Mesenchymal stem cell (in vitro differentiated cells and primary cell): ENCODE data around the gene INPP4A.

Experiments used
- DNase-seq: peaks from one replicate; pipeline ENCODE4 v3.0.0-alpha.2; 2013
- H2AFZ ChIP-seq: one replicate; pipeline ENCODE4 v1.6.1; 2013; ENCODE audit warnings: low read depth, mild to moderate bottlenecking, control low read depth, inconsistent platforms, low read length, moderate library complexity
- H2AK5ac ChIP-seq: 2 replicates; pipeline ENCODE4 v1.6.1; 2013; ENCODE audit warnings: low read length, moderate library complexity, mild to moderate bottlenecking, inconsistent platforms; ENCODE audit not compliant: severe bottlenecking
- H2BK120ac ChIP-seq: one replicate; pipeline ENCODE4 v1.6.1; 2013; ENCODE audit warnings: low read depth, mild to moderate bottlenecking, inconsistent platforms, low read length, moderate library complexity
- H2BK12ac ChIP-seq, 2 experiments: one replicate each; pipeline ENCODE4 v1.6.1; 2013; ENCODE audit warnings: inconsistent platforms in 2 of 2, low read length in 2 of 2, mild to moderate bottlenecking in 2 of 2, moderate library complexity in 2 of 2, control low read depth in 1 of 2
- H2BK15ac ChIP-seq: one replicate; pipeline ENCODE4 v1.6.1; 2013; ENCODE audit warnings: mild to moderate bottlenecking, low read depth, inconsistent platforms; ENCODE audit not compliant: poor library complexity, severe bottlenecking
- H2BK5ac ChIP-seq: 2 replicates; pipeline ENCODE4 v1.6.1; 2013; ENCODE audit warnings: low read depth, mild to moderate bottlenecking, low read length, control low read depth, inconsistent platforms; ENCODE audit not compliant: poor library complexity, severe bottlenecking
- H3K14ac ChIP-seq, 2 experiments: one replicate each; pipeline ENCODE4 v1.6.1; 2013; ENCODE audit warnings: inconsistent platforms in 2 of 2, low read length in 2 of 2, control low read depth in 1 of 2, mild to moderate bottlenecking in 1 of 2, moderate library complexity in 1 of 2
- H3K18ac ChIP-seq, 2 experiments: one replicate each; pipeline ENCODE4 v1.6.1; 2013; ENCODE audit warnings: inconsistent platforms in 2 of 2, low read length in 2 of 2, control low read depth in 1 of 2, low read depth in 1 of 2, mild to moderate bottlenecking in 1 of 2
- H3K23ac ChIP-seq, 2 experiments: one replicate each; pipeline ENCODE4 v1.6.1; 2013; ENCODE audit warnings: inconsistent platforms in 2 of 2, low read length in 2 of 2, mild to moderate bottlenecking in 2 of 2, moderate library complexity in 2 of 2, control low read depth in 1 of 2
- H3K27ac ChIP-seq: 2 replicates; pipeline ENCODE4 v1.5.1; 2013; ENCODE audit warnings: mild to moderate bottlenecking, moderate library complexity, low read length, control low read depth, inconsistent platforms; ENCODE audit not compliant: poor library complexity, severe bottlenecking
- H3K27me3 ChIP-seq, 2 experiments: 2 replicates each; pipeline versions ENCODE4 v1.6.1 to v1.7.0; 2013; ENCODE audit warnings: low read length in 2 of 2, mild to moderate bottlenecking in 2 of 2, moderate library complexity in 2 of 2, control low read depth in 1 of 2, inconsistent platforms in 1 of 2; ENCODE audit not compliant: control insufficient read depth in 1 of 2, insufficient read depth in 1 of 2
- H3K36me3 ChIP-seq, 2 experiments: 2 replicates each; pipeline versions ENCODE4 v1.6.1 to v1.7.0; 2013; ENCODE audit warnings: low read length in 2 of 2, control low read depth in 1 of 2, inconsistent platforms in 1 of 2, low read depth in 1 of 2, mild to moderate bottlenecking in 1 of 2; ENCODE audit not compliant: insufficient read depth in 2 of 2, control insufficient read depth in 1 of 2
- H3K4ac ChIP-seq, 2 experiments: one replicate each; pipeline ENCODE4 v1.6.1; 2013; ENCODE audit warnings: inconsistent platforms in 2 of 2, low read length in 2 of 2, mild to moderate bottlenecking in 2 of 2, moderate library complexity in 2 of 2, control low read depth in 1 of 2, low read depth in 1 of 2
- H3K4me1 ChIP-seq: 2 replicates; pipeline ENCODE4 v1.6.1; 2013; ENCODE audit warnings: low read depth, low read length, control low read depth; ENCODE audit not compliant: control insufficient read depth, insufficient read depth
- H3K4me2 ChIP-seq: 2 replicates; pipeline ENCODE4 v1.6.1; 2013; ENCODE audit warnings: low read length, mild to moderate bottlenecking, inconsistent platforms; ENCODE audit not compliant: poor library complexity, severe bottlenecking
- H3K4me3 ChIP-seq, 2 experiments: 2 replicates each; pipeline versions ENCODE4 v1.5.1 to v1.7.0; 2013; ENCODE audit warnings: low read length in 2 of 2, mild to moderate bottlenecking in 2 of 2, control low read depth in 1 of 2, low read depth in 1 of 2; ENCODE audit not compliant: insufficient read depth in 1 of 2
- H3K79me1 ChIP-seq: replicated peaks from 2 replicates; pipeline ENCODE4 v1.6.1; 2013; ENCODE audit warnings: mild to moderate bottlenecking, control low read depth, low read length, inconsistent platforms; ENCODE audit not compliant: poor library complexity, severe bottlenecking
- H3K9ac ChIP-seq: 2 replicates; pipeline ENCODE4 v1.7.0; 2013; ENCODE audit warnings: mild to moderate bottlenecking, low read length, moderate library complexity
- H3K9me3 ChIP-seq: 2 replicates; pipeline ENCODE4 v1.7.0; 2013; ENCODE audit warnings: mild to moderate bottlenecking, low read length; ENCODE audit not compliant: control insufficient read depth
- H4K8ac ChIP-seq: one replicate; pipeline ENCODE4 v1.6.1; 2013; ENCODE audit warnings: inconsistent platforms, mild to moderate bottlenecking, low read length, moderate library complexity
- H4K91ac ChIP-seq: one replicate; pipeline ENCODE4 v1.6.1; 2013; ENCODE audit warnings: mild to moderate bottlenecking, low read length, inconsistent platforms
- WGBS: methylation state at CpG from one replicate; pipeline ENCODE4 v1.1.7; 2013; ENCODE audit warnings: mixed read lengths; 5-methylcytosine and 5-hydroxymethylcytosine counted together

INPP4A gene

DNA sequence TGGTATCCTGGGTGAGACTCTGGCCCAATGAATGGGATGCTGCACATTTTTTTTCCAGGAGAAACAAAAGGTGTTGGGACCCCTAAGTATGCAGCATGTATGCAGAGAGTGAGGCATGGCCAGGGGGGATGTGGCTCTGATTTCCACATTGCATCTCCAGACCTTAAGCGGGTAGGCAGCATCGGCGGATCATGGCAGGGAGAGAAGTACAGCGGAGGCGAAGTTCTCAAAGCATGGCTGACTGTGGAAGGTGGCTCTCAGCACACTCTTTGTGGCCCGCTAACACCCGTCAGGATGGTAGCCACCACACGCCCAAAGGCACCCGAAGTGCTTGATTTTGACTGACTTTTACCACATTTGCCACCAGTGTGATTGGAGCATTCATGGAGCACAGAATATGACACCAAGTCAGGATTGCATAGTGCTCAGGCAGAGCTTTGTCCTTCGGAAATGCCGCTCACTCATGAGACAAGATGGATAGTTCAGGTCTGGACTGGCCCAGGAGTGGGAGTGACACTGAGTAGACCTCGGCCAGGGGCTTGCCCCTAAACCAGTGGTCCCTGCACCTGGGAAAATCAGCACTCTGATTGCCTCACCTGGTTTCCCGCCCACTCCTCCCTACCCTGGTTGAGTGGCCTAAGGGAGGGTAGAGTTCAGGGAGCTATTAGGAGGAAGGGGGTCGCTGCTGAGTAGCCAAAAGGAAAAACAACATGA, 14.2 kb downstream of the INPP4A start:
- Histone ChIP-seq H3K9ac (no peak overlapping the region), H2BK120ac (no peak overlapping the region)

DNA sequence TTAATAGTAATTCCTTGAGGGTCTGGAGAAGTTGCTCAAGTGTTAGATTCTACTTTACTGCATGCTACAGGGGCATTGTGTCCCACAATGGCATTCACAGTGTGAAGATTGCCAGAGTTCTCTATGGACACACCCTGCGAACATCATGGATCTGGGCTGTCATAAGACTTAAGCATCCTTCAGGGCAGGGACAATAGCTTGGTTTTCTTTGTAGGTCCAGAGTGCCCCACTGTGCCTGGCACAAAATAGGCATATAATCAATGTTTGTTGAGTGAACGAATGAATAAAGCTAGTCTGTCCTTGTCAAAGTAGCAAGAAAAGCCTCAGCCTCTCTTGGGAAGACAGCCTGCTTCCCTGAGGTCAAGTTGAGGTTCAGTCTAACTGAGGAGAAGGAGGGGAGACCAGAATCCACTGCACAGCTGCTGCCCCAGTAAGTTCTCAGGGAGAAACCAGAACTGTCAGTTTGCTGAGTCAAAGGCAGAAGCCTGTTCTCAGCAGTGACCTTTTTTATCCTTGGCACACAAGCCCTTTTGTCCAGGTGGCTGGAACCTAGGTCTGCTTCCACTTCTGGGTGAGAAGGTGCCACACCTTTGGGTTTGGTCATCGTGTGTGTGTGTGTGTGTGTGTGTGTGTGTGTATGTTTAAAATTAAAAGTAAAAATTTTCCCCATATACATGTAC, 15.0 kb downstream of the INPP4A start:
- Histone ChIP-seq H2BK12ac (no peak overlapping the region), H2BK15ac (no peak overlapping the region), H3K79me1 (peaks cover 45% of the 10 kb centered on the region), H3K27ac (no peak overlapping the region), H3K4me3 (no peak overlapping the region), H3K4ac (no peak overlapping the region), H3K36me3 (peaks cover 4 to 11% of the 10 kb centered on the region in 2 experiments), H3K18ac (peak overlapping the region in 1 of 2 experiments; percentile 32), H2AFZ (no peak overlapping the region), H2BK5ac (no peak overlapping the region), H2BK120ac (no peak overlapping the region), H3K14ac (no peak overlapping the region), H3K4me1 (peaks cover 6% of the 10 kb centered on the region), H3K23ac (no peak overlapping the region), H3K9me3 (no peaks in the 10 kb centered on the region), H3K9ac (no peak overlapping the region), H4K91ac (no peak overlapping the region), H2AK5ac (no peak overlapping the region), H4K8ac (no peak overlapping the region), H3K4me2 (no peak overlapping the region), H3K27me3 (no peaks in the 10 kb centered on the region)
- peak; percentile 52 for DNase-seq
- WGBS = 90% methylated on average over 2 of the region's 3 CpGs

More for the DNA sequence above, 14.2 kb downstream of the INPP4A start:
- no peaks in the 10 kb centered on the region for H3K27me3 ChIP-seq
- no peak overlapping the region for H2BK5ac ChIP-seq
- H2BK12ac ChIP-seq = peak overlapping the region; percentile 11 to 89
- H3K23ac ChIP-seq = no peak overlapping the region
- H3K36me3 ChIP-seq = peaks cover 4 to 11% of the 10 kb centered on the region in 2 experiments
- H3K4me1 ChIP-seq = peaks cover 10% of the 10 kb centered on the region
- H3K9me3 ChIP-seq = no peaks in the 10 kb centered on the region
- H4K91ac ChIP-seq = peak overlapping the region; percentile 30
- H2BK15ac ChIP-seq = no peak overlapping the region
- no peak overlapping the region for H3K18ac ChIP-seq
- no peak overlapping the region for H3K4me3 ChIP-seq
- no peak overlapping the region for H2AFZ ChIP-seq
- 97% methylated on average over 13 of the region's 14 CpGs for WGBS
- H4K8ac ChIP-seq = peak overlapping the region; percentile 28
- no peak overlapping the region for H3K4me2 ChIP-seq
- no peak overlapping the region for H2AK5ac ChIP-seq
- H3K14ac ChIP-seq = no peak overlapping the region
- H3K4ac ChIP-seq = no peak overlapping the region
- peaks cover 39% of the 10 kb centered on the region for H3K79me1 ChIP-seq
- DNase-seq = no peak
- H3K27ac ChIP-seq = no peak overlapping the region

DNA sequence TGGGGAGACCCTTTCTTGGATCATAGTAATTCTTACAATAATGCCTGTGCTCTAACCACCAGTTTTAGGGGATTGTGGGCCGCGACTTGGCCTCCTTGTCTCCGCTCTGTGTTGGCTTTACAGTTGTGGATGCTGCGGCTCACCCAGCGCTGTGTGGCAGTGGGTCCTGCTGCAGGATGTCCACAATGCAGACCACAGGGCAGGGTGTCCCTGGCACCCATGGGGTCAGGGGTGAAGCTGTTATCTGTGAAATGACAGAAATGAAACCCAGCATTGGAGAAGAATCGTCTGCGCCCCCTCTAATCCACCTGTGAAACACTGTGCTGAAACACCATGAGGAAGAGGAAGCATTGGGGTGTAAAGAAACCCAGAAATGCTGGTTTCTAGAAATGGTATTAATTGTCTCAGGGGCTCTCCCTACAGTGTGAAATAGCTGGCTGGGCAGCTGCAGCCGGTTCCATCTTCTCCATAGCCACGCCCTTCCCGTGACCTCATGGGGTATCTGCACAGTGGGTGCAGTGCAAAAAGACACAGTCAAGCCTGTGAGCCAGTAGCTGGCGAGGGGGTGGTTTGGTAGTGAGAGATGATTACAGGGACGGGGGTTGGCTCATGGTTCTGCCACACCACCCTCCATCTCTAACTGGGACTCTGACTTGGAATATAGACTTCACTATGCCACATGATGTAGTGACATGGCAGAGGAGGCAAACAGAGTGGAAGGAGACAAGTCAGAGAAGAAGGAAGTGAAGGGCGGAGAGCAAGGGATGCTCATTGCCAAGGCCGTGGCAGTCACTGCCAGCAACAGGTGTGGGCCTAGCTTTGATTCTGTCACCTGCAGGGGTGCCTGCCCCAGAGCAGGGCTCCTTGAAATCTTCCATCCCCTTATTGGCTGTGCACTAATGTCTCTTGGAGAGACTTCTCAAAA, 16.2 kb downstream of the INPP4A start:
- Histone ChIP-seq H2BK120ac (no peak overlapping the region), H2AK5ac (no peak overlapping the region), H2BK15ac (no peak overlapping the region), H3K4me2 (no peak overlapping the region), H3K14ac (no peak overlapping the region), H3K4me1 (peaks cover 4% of the 10 kb centered on the region), H3K27ac (no peak overlapping the region), H4K8ac (no peak overlapping the region), H4K91ac (peak overlapping the region; percentile 65), H3K27me3 (no peaks in the 10 kb centered on the region), H3K18ac (peak overlapping the region in 1 of 2 experiments; percentile 18), H2AFZ (no peak overlapping the region), H3K9me3 (no peaks in the 10 kb centered on the region), H3K4ac (no peak overlapping the region), H2BK12ac (no peak overlapping the region), H3K9ac (no peak overlapping the region), H2BK5ac (no peak overlapping the region), H3K23ac (no peak overlapping the region), H3K36me3 (peaks cover 3 to 11% of the 10 kb centered on the region in 2 experiments), H3K79me1 (peaks cover 44% of the 10 kb centered on the region), H3K4me3 (no peak overlapping the region)
- WGBS = 94% methylated on average over 14 of the region's 14 CpGs
- DNase-seq = no peak
